HL-60 (cell line): ENCODE data around the gene SBK3.

ENCODE experiments used
- DNase-seq, 2 experiments: peaks; one replicate each; pipeline ENCODE4 v3.0.0-alpha.2; 2010 to 2020; ENCODE audit warnings: low read depth in 1 of 2, low spot score in 1 of 2
- H3K27ac ChIP-seq: fragments of 250-450 bp; sonication (Bioruptor Pico); replicated peaks from 2 replicates; pipeline ENCODE4 v1.5.1; 2020; ENCODE audit warnings: mild to moderate bottlenecking, moderate library complexity
- H3K27me3 ChIP-seq: fragments of 250-450 bp; sonication (Bioruptor Pico); 2 replicates; pipeline ENCODE4 v1.5.1; 2021; ENCODE audit warnings: mild to moderate bottlenecking, moderate library complexity; ENCODE audit not compliant: insufficient read depth, poor library complexity, severe bottlenecking
- H3K4me3 ChIP-seq: replicated peaks from 2 replicates; pipeline ENCODE4 v1.5.1; 2011; ENCODE audit warnings: mild to moderate bottlenecking, control low read depth, low read length; ENCODE audit not compliant: insufficient read depth
- CTCF ChIP-seq: IDR thresholded peaks from one replicate; pipeline ENCODE4 v1.5.1; 2011; ENCODE audit warnings: low read length, control low read depth, inconsistent platforms; ENCODE audit not compliant: insufficient read depth
- GABPA ChIP-seq: IDR thresholded peaks from 2 replicates; pipeline ENCODE4 v1.6.1; 2012; ENCODE audit warnings: low read depth
- POLR2AphosphoS5 ChIP-seq: IDR thresholded peaks from 2 replicates; pipeline ENCODE4 v1.6.1; 2012; ENCODE audit warnings: low read depth
- REST ChIP-seq: IDR thresholded peaks from 2 replicates; pipeline ENCODE4 v1.6.1; 2012; ENCODE audit warnings: low read depth; ENCODE audit not compliant: insufficient replicate concordance
- SPI1 ChIP-seq: IDR thresholded peaks from 2 replicates; pipeline ENCODE4 v1.6.1; 2012; ENCODE audit warnings: low read depth, mild to moderate bottlenecking, borderline replicate concordance

SBK3 gene

GRCh38 chr19:55539090-55539984 lies 6.0 kb downstream of the SBK3 start:
- TF ChIP-seq GABPA (no peak), POLR2AphosphoS5 (no peak), REST (no peak), CTCF (no peak), SPI1 (no peak)
- H3K27me3 ChIP-seq: no peaks in the 10 kb centered on the region
- DNase-seq: no peak
- H3K4me3 ChIP-seq: no peak overlapping the region
- H3K27ac ChIP-seq: no peak overlapping the region

GRCh38 chr19:55538132-55538531 lies 7.2 kb downstream of the SBK3 start:
- no peaks in the 10 kb centered on the region for H3K27me3 ChIP-seq
- DNase-seq: no peak
- no peak overlapping the region for H3K4me3 ChIP-seq
- TF ChIP-seq GABPA (no peak), POLR2AphosphoS5 (no peak), CTCF (no peak), REST (no peak), SPI1 (no peak)
- no peak overlapping the region for H3K27ac ChIP-seq

GRCh38 chr19:55537741-55538111 lies 7.6 kb downstream of the SBK3 start:
- H3K27ac ChIP-seq: no peak overlapping the region
- DNase-seq: no peak
- TF ChIP-seq POLR2AphosphoS5 (no peak), SPI1 (no peak), REST (no peak), GABPA (no peak), CTCF (no peak)
- H3K4me3 ChIP-seq: no peak overlapping the region
- no peaks in the 10 kb centered on the region for H3K27me3 ChIP-seq
